SIG-M5 treated with dmso at 0.1 percent for 504 hours (cell line): ENCODE results near the gene MGARP.
A peak's percentile ranks its signal among the peaks of the same experiment; 100 is the strongest.

Source experiments
- DNase-seq: peaks from one replicate; lab custom pipeline; 2025; ENCODE audit not compliant: unreplicated experiment; lab: John Stamatoyannopoulos, UW

MGARP gene

DNA sequence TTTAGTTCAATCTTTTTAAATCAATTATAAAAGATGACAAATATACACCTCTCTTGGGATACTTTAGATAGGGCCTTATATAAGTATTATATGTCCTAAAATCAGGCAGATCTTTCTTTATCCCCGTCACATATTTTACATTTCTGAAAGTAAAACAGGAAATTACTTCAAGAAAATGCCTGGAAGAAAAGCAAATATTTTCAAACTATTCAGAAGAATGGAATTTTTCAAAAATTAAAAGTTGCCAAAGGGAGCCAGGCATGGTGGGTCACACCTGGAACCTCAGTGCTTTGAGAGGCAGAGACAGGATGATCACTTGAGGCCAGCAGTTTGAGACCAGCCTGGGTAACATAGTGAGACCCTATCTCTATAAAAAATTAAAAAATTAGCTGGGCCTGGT, 34.4 kb downstream of the MGARP start:
- no peak for DNase-seq

DNA sequence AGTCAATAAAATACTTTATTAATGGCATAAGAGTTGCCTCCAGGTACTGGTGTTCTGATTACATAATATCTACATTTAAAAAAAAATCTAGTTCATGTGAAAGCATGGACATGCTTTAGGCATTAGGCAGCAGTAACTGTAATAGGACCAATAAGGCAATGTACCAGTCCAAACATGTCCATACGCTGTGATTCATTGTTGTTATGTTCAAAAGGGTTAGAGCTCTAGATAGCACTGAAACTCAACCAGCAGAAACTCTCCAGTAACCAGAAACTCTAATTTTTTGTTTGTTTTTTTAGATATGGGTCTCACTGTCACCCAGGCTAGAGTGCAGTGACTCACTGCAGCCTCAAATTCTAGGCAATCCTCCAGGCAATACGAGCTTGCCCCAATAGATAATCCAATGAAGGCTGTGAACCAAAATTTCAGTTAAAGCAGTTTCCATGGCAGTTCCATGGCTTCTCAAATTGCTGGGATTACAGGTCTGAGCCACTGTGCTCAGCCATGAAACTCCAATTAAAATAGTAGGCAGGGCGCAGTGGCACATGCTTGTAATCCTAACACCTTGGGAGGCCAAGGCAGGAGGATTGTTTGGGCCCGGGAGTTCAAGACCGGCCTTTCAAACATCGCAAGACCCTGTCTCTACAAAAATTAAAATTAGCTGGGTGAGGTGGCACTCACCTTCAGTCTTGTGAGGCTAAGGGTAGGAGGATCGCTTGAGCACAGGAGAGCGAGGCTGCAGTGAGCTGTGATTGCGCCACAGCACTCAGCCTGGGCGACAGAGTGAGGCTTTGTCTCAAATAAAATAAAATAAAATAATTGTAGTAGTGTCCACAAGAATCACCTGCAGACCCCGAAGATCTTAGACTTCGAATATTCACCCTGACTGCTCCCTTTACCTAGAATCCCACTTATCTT, 36.3 kb downstream of the MGARP start:
- no peak for DNase-seq

DNA sequence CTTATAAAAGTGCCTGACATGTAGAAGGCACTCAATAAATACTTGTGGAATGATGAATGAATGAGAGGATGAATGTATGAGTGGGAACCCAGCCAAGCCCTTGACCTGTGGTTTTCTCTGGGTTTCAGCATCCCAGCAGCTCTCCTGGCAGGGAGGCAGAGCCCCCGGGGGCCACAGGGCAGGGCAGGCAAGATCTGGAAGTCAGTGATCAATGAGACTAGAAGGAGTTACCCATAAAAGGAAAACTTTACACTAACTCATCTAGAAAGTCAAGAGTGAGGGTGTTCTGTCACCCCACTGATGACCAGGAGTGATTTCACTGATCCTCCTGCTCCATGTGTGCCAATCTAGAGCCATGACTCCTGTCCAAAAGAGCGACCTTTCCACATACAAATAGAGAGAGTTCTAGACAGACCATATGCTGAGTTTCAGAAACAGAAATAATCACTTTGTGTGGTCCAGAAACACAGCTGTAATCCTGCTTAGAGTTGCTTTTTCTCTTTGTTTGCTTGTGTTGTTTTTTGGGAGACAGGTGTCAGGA, 37.4 kb downstream of the MGARP start:
- no peak for DNase-seq

GRCh38 chr4:139241784-139242151, 38.3 kb downstream of the MGARP start:
- DNase-seq = no peak

DNA sequence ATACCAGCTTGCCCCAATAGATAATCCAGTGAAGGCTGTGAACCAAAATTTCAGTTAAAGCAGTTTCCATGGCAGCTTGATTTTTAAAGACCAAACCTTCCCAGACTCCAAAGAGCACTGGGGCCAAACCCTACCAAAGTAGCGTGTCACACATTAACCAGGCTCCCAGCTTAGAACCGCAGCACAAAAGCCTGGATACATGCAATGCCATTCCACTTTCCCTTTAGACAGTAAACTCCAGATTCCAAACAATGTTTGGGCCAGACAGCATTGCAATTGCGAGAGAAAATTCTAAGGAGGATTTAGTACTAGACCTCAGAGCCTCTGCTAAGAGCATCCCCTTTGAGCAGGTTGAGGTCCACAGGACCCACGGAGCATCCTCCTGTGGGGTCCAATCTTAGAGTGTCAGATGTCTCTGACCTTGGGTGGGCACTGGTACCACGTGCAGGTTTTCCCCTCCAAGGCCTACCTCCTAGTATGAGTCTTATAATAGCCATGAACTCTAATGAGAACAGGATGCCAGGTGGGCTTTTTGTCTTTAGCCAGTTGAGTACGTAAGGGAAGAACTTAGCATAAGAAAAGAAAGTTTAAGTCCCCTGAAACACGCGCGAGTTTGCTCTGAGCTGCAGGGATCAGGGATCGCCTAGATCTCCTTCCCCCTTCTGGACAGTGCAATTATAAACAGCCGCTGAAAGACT, 38.8 kb downstream of the MGARP start:
- no peak for DNase-seq

DNA sequence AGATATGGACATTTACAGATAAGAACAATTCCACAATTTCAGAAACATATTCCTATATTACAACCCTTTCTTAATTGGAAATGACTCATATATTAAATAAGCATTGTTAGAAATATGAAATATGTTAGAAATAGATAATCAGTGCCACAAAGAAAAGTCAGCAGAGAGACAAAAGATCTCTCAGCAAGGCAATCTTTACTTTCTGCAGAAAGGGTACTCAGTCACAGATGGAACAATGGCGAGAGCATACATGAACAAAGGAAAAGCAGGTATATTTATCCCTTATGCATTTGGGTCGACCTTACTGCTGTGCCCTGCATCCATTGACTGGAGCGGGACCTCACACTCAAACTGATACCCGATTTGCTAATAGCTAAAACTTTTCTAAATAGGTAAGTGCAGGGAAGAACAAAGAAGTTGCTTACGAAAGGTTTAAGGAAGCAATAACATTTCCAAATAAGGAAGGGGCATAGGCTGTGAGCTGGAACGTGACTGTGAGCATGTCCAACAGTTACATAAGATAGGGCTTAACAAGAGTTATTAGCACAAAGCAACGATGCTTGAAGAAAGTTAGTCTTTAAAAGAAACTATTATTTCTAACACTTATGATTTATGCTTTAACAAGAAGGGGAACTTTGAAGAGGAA, 40.8 kb downstream of the MGARP start:
- no peak for DNase-seq

GRCh38 chr4:139234253-139234652, 45.8 kb downstream of the MGARP start:
- no peak for DNase-seq

GRCh38 chr4:139229534-139230039, 50.4 kb downstream of the MGARP start:
- peak; percentile 36 for DNase-seq

GRCh38 chr4:139227729-139228404, 52.2 kb downstream of the MGARP start:
- DNase-seq = no peak

DNA sequence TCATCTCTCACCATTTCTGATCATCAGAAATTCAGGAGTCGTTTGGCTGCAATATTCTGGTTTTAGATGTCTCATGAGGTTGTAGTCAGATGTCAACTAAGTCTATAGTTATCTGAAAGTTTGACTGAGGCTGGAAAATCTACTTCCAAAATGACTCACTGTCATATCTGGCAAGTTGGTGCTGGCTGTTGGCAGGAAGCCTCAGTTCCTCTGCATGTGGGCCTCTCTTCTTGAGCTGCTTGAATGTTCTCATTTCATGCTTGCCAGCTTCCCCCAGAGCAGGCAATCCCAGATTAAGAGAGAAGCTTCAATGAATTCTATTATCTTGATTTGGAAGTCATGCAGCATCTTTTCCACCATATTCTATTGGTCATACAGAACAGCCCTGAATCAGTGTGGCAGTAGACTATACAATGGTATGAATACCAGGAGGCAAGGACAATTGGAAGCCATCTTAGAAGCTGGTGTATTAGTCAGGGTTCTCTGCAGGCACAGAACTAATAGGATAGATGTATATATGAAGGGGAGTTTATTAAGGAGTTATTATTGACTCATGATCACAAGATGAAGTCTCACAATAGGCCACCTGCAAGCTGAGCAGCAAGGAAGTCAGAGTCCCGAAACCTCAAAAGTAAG, 56.2 kb downstream of the MGARP start:
- no peak for DNase-seq

DNA sequence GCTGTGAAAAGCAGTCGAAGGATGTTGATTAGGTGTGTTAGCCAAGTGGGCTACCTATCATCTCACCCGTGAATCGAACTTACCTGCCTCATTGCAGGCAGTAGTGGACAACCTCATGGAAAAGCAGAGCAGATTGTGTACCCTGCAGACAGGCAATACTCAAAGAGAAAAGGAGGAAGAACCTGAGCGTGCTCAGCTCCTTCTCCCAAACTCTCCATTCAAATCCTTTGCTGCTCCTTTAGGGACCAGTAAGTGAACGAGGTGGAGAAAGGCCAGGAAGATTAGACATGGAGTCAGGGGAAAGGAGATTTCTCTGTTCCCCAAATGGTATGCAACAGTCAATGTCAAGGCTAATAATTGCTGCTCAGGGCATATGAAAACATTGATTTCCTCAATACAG, 57.8 kb downstream of the MGARP start:
- no peak for DNase-seq

DNA sequence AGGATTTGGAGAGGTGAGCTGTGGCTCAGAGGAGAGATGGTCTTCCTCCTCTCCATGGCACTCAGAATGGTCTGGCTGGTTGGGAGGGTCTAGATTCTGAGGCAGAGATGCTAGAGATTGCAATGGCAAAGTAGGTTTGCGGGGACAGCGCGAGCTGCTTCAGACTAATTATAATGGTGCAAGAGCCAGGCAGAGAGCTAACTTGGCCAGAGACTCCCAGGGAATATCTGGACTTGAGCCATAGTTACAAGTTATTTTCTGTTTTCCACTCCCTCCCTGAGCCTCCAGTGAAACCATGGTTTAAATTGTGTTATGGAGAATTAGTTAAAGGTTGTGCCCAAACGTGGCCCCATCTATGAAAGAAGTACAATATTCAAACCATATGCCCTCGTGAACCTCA, 58.3 kb downstream of the MGARP start:
- no peak for DNase-seq

GRCh38 chr4:139219450-139220055, 60.5 kb downstream of the MGARP start:
- no peak for DNase-seq
